ENCODE data around the gene COPS2. TPM values are rescaled to one million over a fixed set of nuclear protein-coding genes. Genes with fewer than 3 reads are reported as not detected.

The COPS2 gene
- total RNA-seq, 1 experiment from 2014 or later, result 112 TPM

DNA sequence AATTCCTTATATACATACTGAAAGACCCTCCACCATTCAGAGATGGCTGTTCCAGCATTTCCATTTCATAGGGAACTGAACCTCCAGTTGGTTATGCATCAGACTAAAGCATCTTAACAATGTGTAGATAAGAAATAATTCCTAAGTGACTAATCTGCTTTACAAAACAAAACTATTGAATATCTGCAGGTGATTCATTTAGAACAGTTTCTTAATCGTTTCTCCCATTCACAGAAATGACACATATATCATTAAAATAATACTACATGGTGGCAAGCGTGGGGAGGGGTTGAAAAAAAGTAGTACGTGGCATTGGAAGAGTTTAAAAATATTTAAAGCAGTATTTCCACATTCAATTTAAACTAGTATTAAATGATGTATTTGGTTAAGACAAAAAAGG is 19.5 kb downstream of the COPS2 start:
- H3K27ac ChIP-seq (ENCODE audit: low read depth, low read length, poor library complexity, severe bottlenecking), result no peak overlapping the region
- H3K27me3 ChIP-seq (replicated peaks; ENCODE audit: insufficient read depth, low read depth, low read length, poor library complexity), result no peaks in the 10 kb centered on the region
- CTCF ChIA-PET, result no interaction called here
- BruUV-seq (replicated peaks), result no TSS peak
- no peaks in the 10 kb centered on the region for H3K9me3 ChIP-seq (ENCODE audit: low read depth, low read length, poor library complexity, severe bottlenecking)
- DNase-seq (ENCODE audit: low spot score), result no peak
- no peak for TF ChIP-seq EZH2 (IDR thresholded peaks at IDR 0.05; ENCODE audit: borderline replicate concordance, low read depth, low read length, poor library complexity, severe bottlenecking)
- TF ChIP-seq, protein P1, sequence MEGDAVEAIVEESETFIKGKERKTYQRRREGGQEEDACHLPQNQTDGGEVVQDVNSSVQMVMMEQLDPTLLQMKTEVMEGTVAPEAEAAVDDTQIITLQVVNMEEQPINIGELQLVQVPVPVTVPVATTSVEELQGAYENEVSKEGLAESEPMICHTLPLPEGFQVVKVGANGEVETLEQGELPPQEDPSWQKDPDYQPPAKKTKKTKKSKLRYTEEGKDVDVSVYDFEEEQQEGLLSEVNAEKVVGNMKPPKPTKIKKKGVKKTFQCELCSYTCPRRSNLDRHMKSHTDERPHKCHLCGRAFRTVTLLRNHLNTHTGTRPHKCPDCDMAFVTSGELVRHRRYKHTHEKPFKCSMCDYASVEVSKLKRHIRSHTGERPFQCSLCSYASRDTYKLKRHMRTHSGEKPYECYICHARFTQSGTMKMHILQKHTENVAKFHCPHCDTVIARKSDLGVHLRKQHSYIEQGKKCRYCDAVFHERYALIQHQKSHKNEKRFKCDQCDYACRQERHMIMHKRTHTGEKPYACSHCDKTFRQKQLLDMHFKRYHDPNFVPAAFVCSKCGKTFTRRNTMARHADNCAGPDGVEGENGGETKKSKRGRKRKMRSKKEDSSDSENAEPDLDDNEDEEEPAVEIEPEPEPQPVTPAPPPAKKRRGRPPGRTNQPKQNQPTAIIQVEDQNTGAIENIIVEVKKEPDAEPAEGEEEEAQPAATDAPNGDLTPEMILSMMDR (conservative IDR thresholded peaks at IDR 0.05; ENCODE audit: low read depth, low read length), result no peak
- peaks cover 10% of the 10 kb centered on the region for H3K4me1 ChIP-seq (ENCODE audit: insufficient read depth, low read length, poor library complexity, severe bottlenecking)
- intact Hi-C loops (cut with micrococcal nuclease; ENCODE audit: unreplicated experiment), result no loop called here
- POLR2A ChIA-PET (ENCODE audit: low non-redundant PET), result no interaction called here
- peaks cover 79% of the 10 kb centered on the region for H3K36me3 ChIP-seq (ENCODE audit: insufficient read depth, low read length, poor library complexity, severe bottlenecking)
- H3K4me3 ChIP-seq (ENCODE audit: low read depth, low read length, poor library complexity, severe bottlenecking), result no peak overlapping the region

DNA sequence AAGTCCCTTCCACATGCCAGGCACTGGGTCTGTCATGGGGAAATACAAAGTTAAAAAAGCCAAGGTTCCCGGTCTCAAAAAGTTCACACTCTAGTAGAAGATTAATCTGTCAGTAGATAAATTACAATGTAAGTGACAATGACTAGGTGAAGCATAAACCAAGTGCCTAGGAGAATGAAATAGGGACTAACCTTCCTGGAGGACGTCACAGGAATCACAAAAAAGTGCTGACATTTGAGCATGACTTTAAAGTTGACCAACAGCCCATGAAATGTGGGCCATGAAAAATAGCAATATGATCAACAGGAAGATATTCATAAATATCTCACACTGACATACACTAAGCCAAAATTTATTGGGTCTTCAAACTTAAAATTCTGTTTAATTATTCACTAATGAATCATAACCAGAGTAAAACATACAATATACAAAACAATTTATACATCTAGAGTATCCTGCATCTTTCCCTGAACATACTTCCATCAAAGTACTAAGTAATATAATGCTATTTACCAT is 20.0 kb downstream of the COPS2 start:
- Histone ChIP-seq H3K4me1 (ENCODE audit: insufficient read depth, low read length, poor library complexity, severe bottlenecking) (peaks cover 10% of the 10 kb centered on the region), H3K9me3 (ENCODE audit: low read depth, low read length, poor library complexity, severe bottlenecking) (no peaks in the 10 kb centered on the region), H3K27ac (ENCODE audit: low read depth, low read length, poor library complexity, severe bottlenecking) (no peak overlapping the region), H3K4me3 (ENCODE audit: low read depth, low read length, poor library complexity, severe bottlenecking) (no peak overlapping the region), H3K36me3 (ENCODE audit: insufficient read depth, low read length, poor library complexity, severe bottlenecking) (peaks cover 79% of the 10 kb centered on the region), H3K27me3 (replicated peaks; ENCODE audit: insufficient read depth, low read depth, low read length, poor library complexity) (no peaks in the 10 kb centered on the region)
- intact Hi-C loops (cut with micrococcal nuclease; ENCODE audit: unreplicated experiment), result no loop called here
- ChIA-PET CTCF (no interaction called here), POLR2A (ENCODE audit: low non-redundant PET) (no interaction called here)
- no TSS peak for BruUV-seq (replicated peaks)
- TF ChIP-seq, protein P1 (conservative IDR thresholded peaks at IDR 0.05; ENCODE audit: low read depth, low read length), result no peak
- no peak for TF ChIP-seq EZH2 (IDR thresholded peaks at IDR 0.05; ENCODE audit: borderline replicate concordance, low read depth, low read length, poor library complexity, severe bottlenecking)
- no peak for DNase-seq (ENCODE audit: low spot score)

DNA sequence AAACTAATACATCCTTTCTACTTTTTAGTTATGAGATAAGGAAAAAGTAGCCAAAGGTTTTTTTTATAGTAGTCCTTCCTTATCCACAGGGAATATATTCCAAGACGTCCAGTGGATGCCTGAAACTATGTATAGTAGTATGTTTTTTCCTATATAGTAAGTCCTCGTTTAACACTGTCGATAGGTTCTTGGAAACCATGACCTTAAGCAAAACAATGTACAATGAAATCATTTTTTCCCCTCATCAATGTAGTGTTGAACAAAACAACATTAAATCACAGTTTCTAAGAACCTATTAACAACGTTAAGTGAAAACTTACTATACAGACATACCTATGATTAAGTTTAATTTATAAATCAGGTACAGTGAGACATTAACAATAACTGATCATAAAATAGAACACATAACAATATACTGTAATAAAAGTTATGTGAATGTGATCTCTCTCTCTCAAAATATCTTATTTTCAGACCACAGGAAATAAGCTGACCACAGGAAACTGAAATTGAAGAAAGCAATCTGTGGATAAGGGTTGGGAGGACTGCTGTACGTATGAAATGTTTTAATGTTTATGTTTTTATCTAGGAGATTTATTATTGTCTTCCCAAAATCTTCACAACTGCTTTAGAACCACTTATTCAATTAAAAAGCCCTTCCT is 20.6 kb downstream of the COPS2 start:
- Histone ChIP-seq H3K4me1 (ENCODE audit: insufficient read depth, low read length, poor library complexity, severe bottlenecking) (peaks cover 10% of the 10 kb centered on the region), H3K27ac (ENCODE audit: low read depth, low read length, poor library complexity, severe bottlenecking) (no peak overlapping the region), H3K9me3 (ENCODE audit: low read depth, low read length, poor library complexity, severe bottlenecking) (no peaks in the 10 kb centered on the region), H3K36me3 (ENCODE audit: insufficient read depth, low read length, poor library complexity, severe bottlenecking) (peaks cover 79% of the 10 kb centered on the region), H3K4me3 (ENCODE audit: low read depth, low read length, poor library complexity, severe bottlenecking) (no peak overlapping the region), H3K27me3 (replicated peaks; ENCODE audit: insufficient read depth, low read depth, low read length, poor library complexity) (no peaks in the 10 kb centered on the region)
- ChIA-PET POLR2A (ENCODE audit: low non-redundant PET) (no interaction called here), CTCF (no interaction called here)
- intact Hi-C loops (cut with micrococcal nuclease; ENCODE audit: unreplicated experiment), result no loop called here
- no peak for TF ChIP-seq EZH2 (IDR thresholded peaks at IDR 0.05; ENCODE audit: borderline replicate concordance, low read depth, low read length, poor library complexity, severe bottlenecking)
- TF ChIP-seq, protein P1 (conservative IDR thresholded peaks at IDR 0.05; ENCODE audit: low read depth, low read length), result no peak
- no peak for DNase-seq (ENCODE audit: low spot score)
- BruUV-seq (replicated peaks), result no TSS peak
